HepG2 (cell line): ENCODE results near the gene ADAR.

Experiments
- CREB1 ChIP-seq, 2 experiments: fragments of 450-650 bp in 1 of 2; IDR thresholded peaks; 2 replicates each; pipeline ENCODE4 v1.6.1; 2016 to 2017; ENCODE audit warnings: control low read depth in 1 of 2, mild to moderate bottlenecking in 1 of 2, missing compliant biosample characterization in 1 of 2, missing genetic modification characterization in 1 of 2
- JUN ChIP-seq: sonication (generic); formaldehyde crosslinking; IDR thresholded peaks from 2 replicates; pipeline ENCODE4 v1.4.0; 2020; ENCODE audit warnings: mild to moderate bottlenecking, missing genetic modification reagents
- KDM1A ChIP-seq: IDR thresholded peaks from 2 replicates; pipeline ENCODE4 v1.6.1; 2016; ENCODE audit warnings: missing compliant biosample characterization
- MAZ ChIP-seq, 2 experiments: sonication (generic) in 1 of 2; formaldehyde crosslinking in 1 of 2; IDR thresholded peaks; 2 replicates each; pipeline versions ENCODE4 v1.5.0 to v1.6.1; 2012 to 2020; ENCODE audit warnings: low read depth in 2 of 2, mild to moderate bottlenecking in 2 of 2, borderline replicate concordance in 1 of 2, improper control_type of control experiment in 1 of 2, low read length in 1 of 2, missing genetic modification reagents in 1 of 2, moderate library complexity in 1 of 2
- NR2F2 ChIP-seq: IDR thresholded peaks from 2 replicates; pipeline ENCODE4 v1.6.1; 2012; ENCODE audit warnings: low read depth, inconsistent platforms, borderline replicate concordance
- PLRG1 ChIP-seq: fragments of 450-650 bp; conservative IDR thresholded peaks from 2 replicates; pipeline ENCODE4 v1.6.1; 2016
- POLR2A ChIP-seq, 2 experiments: IDR thresholded peaks; 2 replicates each; pipeline ENCODE4 v1.6.1; 2011; ENCODE audit warnings: low read depth in 2 of 2, low read length in 2 of 2, mild to moderate bottlenecking in 1 of 2, moderate library complexity in 1 of 2; ENCODE audit not compliant: insufficient read depth in 1 of 2
- RAD21 ChIP-seq: fragments of 450-650 bp; formaldehyde crosslinking; IDR thresholded peaks from 2 replicates; pipeline ENCODE4 v1.5.0; 2020; ENCODE audit warnings: mild to moderate bottlenecking
- RNF2 ChIP-seq: fragments of 450-650 bp; conservative IDR thresholded peaks from 2 replicates; pipeline ENCODE4 v1.6.1; 2016; ENCODE audit warnings: low read depth
- SKIL ChIP-seq: sonication (generic); formaldehyde crosslinking; IDR thresholded peaks from 2 replicates; pipeline ENCODE4 v1.8.0; 2022; ENCODE audit warnings: missing genetic modification reagents, mild to moderate bottlenecking, moderate library complexity, borderline replicate concordance
- ZFP37 ChIP-seq: sonication (generic); formaldehyde crosslinking; IDR thresholded peaks from 2 replicates; pipeline ENCODE4 v1.4.0; 2020; ENCODE audit warnings: missing genetic modification reagents, borderline replicate concordance
- ZNF326 ChIP-seq: sonication (generic); formaldehyde crosslinking; IDR thresholded peaks from 2 replicates; pipeline ENCODE4 v1.4.0; 2020; ENCODE audit warnings: missing genetic modification reagents, borderline replicate concordance
- TF ChIP-seq, protein P1 (sequence below): sonication (generic); formaldehyde crosslinking; IDR thresholded peaks from 2 replicates; pipeline ENCODE4 v1.5.0; 2020; ENCODE audit warnings: mild to moderate bottlenecking, missing genetic modification reagents, moderate library complexity

- TF ChIP-seq RAD21 (CRISPR knock-in tag) (no peak), POLR2A (IDR thresholded peaks at IDR 0.05; ENCODE audit: insufficient read depth in 1 of 2, low read depth in 2 of 2, low read length in 2 of 2) (no peak), JUN (CRISPR knock-in tag) (no peak), MAZ (IDR thresholded peaks at IDR 0.05; ENCODE audit: borderline replicate concordance, low read depth, low read length) (no peak), MAZ (CRISPR knock-in tag; IDR thresholded peaks at IDR 0.05; ENCODE audit: low read depth) (no peak), PLRG1 (no peak), RNF2 (no peak), ZNF326 (CRISPR knock-in tag) (no peak), KDM1A (no peak), SKIL (CRISPR knock-in tag) (no peak), CREB1 (IDR thresholded peaks at IDR 0.05) (no peak), CREB1 (CRISPR knock-in tag; IDR thresholded peaks at IDR 0.05) (no peak), ZFP37 (CRISPR knock-in tag) (no peak), NR2F2 (no peak)
- TF ChIP-seq, protein P1, sequence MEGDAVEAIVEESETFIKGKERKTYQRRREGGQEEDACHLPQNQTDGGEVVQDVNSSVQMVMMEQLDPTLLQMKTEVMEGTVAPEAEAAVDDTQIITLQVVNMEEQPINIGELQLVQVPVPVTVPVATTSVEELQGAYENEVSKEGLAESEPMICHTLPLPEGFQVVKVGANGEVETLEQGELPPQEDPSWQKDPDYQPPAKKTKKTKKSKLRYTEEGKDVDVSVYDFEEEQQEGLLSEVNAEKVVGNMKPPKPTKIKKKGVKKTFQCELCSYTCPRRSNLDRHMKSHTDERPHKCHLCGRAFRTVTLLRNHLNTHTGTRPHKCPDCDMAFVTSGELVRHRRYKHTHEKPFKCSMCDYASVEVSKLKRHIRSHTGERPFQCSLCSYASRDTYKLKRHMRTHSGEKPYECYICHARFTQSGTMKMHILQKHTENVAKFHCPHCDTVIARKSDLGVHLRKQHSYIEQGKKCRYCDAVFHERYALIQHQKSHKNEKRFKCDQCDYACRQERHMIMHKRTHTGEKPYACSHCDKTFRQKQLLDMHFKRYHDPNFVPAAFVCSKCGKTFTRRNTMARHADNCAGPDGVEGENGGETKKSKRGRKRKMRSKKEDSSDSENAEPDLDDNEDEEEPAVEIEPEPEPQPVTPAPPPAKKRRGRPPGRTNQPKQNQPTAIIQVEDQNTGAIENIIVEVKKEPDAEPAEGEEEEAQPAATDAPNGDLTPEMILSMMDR = no peak
Measured at GRCh38 chr1:154582885-154583284, 25.1 kb downstream of the ADAR start.
